WTC11 (cell line): ENCODE data around the gene STAG2. TPM values are rescaled to one million over a fixed set of nuclear protein-coding genes. Genes with fewer than 3 reads are reported as not detected.

ENCODE experiments used
- ATAC-seq: fragments of 200-7000 bp; cut with Tn5 transposase; 2 replicates; pipeline ENCODE4 v1.10.0; 2021; ENCODE audit warnings: mild to moderate bottlenecking, moderate library complexity
- CTCF ChIA-PET: fragments of 300-600 bp; sonication (Branson Sonifier 250); formaldehyde crosslinking; loops from one replicate; lab custom pipeline; 2021; ENCODE audit warnings: antibody characterized with exemption; lab: Charles Lee
- POLR2A ChIA-PET: fragments of 350-600 bp; sonication (Branson Sonifier 250); formaldehyde crosslinking; loops from one replicate; lab custom pipeline; 2021; ENCODE audit warnings: antibody characterized with exemption; lab: Charles Lee
- DNase-seq: peaks from one replicate; pipeline ENCODE4 v3.0.0; 2021; ENCODE audit warnings: low spot score
- H3K27ac Mint-ChIP-seq: 2 replicates; pipeline ENCODE4 v1.8.0; 2021; ENCODE audit warnings: mixed read lengths
- H3K27me3 Mint-ChIP-seq: 2 replicates; pipeline ENCODE4 v1.8.0; 2021; ENCODE audit warnings: low read depth, mild to moderate bottlenecking, moderate library complexity, mixed read lengths
- H3K36me3 Mint-ChIP-seq: 2 replicates; pipeline ENCODE4 v1.8.0; 2021; ENCODE audit warnings: mixed read lengths
- H3K4me1 Mint-ChIP-seq: 2 replicates; pipeline ENCODE4 v1.8.0; 2022; ENCODE audit warnings: mixed read lengths
- H3K4me3 Mint-ChIP-seq: 2 replicates; pipeline ENCODE4 v1.8.0; 2021; ENCODE audit warnings: mild to moderate bottlenecking, moderate library complexity, mixed read lengths
- H3K9me3 Mint-ChIP-seq: 2 replicates; pipeline ENCODE4 v1.8.0; 2021; ENCODE audit warnings: mixed read lengths
- ATF1 ChIP-seq: sonication (generic); formaldehyde crosslinking; IDR thresholded peaks from 2 replicates; pipeline ENCODE4 v1.8.1; 2023; ENCODE audit warnings: mild to moderate bottlenecking, moderate library complexity, missing genetic modification reagents
- GTF2I ChIP-seq: fragments of 250-450 bp; sonication (Bioruptor Pico); conservative IDR thresholded peaks from 2 replicates; pipeline ENCODE4 v1.4.0; 2021; ENCODE audit warnings: mild to moderate bottlenecking
- IRF2 ChIP-seq: sonication (generic); formaldehyde crosslinking; IDR thresholded peaks from 2 replicates; pipeline ENCODE4 v1.8.0; 2022; ENCODE audit warnings: low read depth, missing genetic modification reagents, borderline replicate concordance
- JAZF1 ChIP-seq: fragments of 250-450 bp; sonication (Bioruptor Pico); IDR thresholded peaks from 2 replicates; pipeline ENCODE4 v1.9.0; 2021; ENCODE audit warnings: moderate library complexity, mild to moderate bottlenecking, inconsistent platforms
- KAT7 ChIP-seq: sonication (generic); formaldehyde crosslinking; IDR thresholded peaks from 2 replicates; pipeline ENCODE4 v1.8.1; 2023; ENCODE audit warnings: missing genetic modification reagents, mild to moderate bottlenecking, borderline replicate concordance
- RELA ChIP-seq: sonication (generic); formaldehyde crosslinking; IDR thresholded peaks from 2 replicates; pipeline ENCODE4 v1.8.1; 2022; ENCODE audit warnings: missing genetic modification reagents, mild to moderate bottlenecking, borderline replicate concordance
- SMAD3 ChIP-seq: sonication (generic); formaldehyde crosslinking; IDR thresholded peaks from 2 replicates; pipeline ENCODE4 v1.8.0; 2022; ENCODE audit warnings: missing genetic modification reagents, mild to moderate bottlenecking, borderline replicate concordance
- ZNF121 ChIP-seq: sonication (generic); formaldehyde crosslinking; IDR thresholded peaks from 2 replicates; pipeline ENCODE4 v1.8.0; 2023; ENCODE audit warnings: missing genetic modification reagents
- ZNF138 ChIP-seq: sonication (generic); formaldehyde crosslinking; conservative IDR thresholded peaks from 2 replicates; pipeline ENCODE4 v1.8.1; 2022; ENCODE audit warnings: mild to moderate bottlenecking, moderate library complexity, missing genetic modification reagents
- ZNF423 ChIP-seq: fragments of 250-450 bp; sonication (Bioruptor Pico); IDR thresholded peaks from 2 replicates; pipeline ENCODE4 v2.1.2; 2022; ENCODE audit warnings: mild to moderate bottlenecking, moderate library complexity
- ZNF425 ChIP-seq: fragments of 250-450 bp; sonication (Bioruptor Pico); conservative IDR thresholded peaks from 2 replicates; pipeline ENCODE4 v1.9.0; 2021; ENCODE audit warnings: mild to moderate bottlenecking
- total RNA-seq: library from RNA; stranded (reverse); gene quantifications from 3 replicates; pipeline ENCODE4 v1.2.3, GENCODE V29; 2021
- TF ChIP-seq, protein P1 (sequence below): sonication (generic); formaldehyde crosslinking; IDR thresholded peaks from 2 replicates; pipeline ENCODE4 v1.8.0; 2023; ENCODE audit warnings: missing genetic modification reagents, mild to moderate bottlenecking, borderline replicate concordance
- TF ChIP-seq, protein P2 (sequence below): sonication (generic); formaldehyde crosslinking; IDR thresholded peaks from 2 replicates; pipeline ENCODE4 v1.8.0; 2023; ENCODE audit warnings: mild to moderate bottlenecking, missing genetic modification reagents

The STAG2 gene
- total RNA-seq, 1 experiment from 2014 or later: 70.5 TPM

- H3K27ac Mint-ChIP-seq: no peak overlapping the region; the same call in 1 of the 2 replicates
- H3K27me3 Mint-ChIP-seq: no peaks in the 10 kb centered on the region
- no peak overlapping the region for H3K4me3 Mint-ChIP-seq
- H3K36me3 Mint-ChIP-seq: peaks cover 5% of the 10 kb centered on the region; the same call in 1 of the 2 replicates
- no peaks in the 10 kb centered on the region for H3K9me3 Mint-ChIP-seq
- ChIA-PET CTCF (no interaction called here), POLR2A (interaction anchor here (0.7 kb wide), 1 partner anchor 51 kb away, joined by 3 read pairs; no protein-coding TSS in a partner anchor)
- no peak for ATAC-seq
- DNase-seq: no peak
- peaks cover 44% of the 10 kb centered on the region for H3K4me1 Mint-ChIP-seq
- no peak for TF ChIP-seq ATF1 (CRISPR knock-in tag)
- no peak for TF ChIP-seq ZNF423
- TF ChIP-seq JAZF1 (CRISPR knock-in tag): no peak
- no peak for TF ChIP-seq ZNF138 (CRISPR knock-in tag)
- TF ChIP-seq IRF2 (CRISPR knock-in tag): no peak
- 0 out of 2 replicates have a peak, but pooled peaks have one; percentile 28 for TF ChIP-seq GTF2I
- peak; percentile 59; the same call in 1 of the 2 replicates for TF ChIP-seq ZNF121 (CRISPR knock-in tag)
- no peak for TF ChIP-seq RELA (CRISPR knock-in tag)
- TF ChIP-seq SMAD3: no peak
- TF ChIP-seq, protein P1, sequence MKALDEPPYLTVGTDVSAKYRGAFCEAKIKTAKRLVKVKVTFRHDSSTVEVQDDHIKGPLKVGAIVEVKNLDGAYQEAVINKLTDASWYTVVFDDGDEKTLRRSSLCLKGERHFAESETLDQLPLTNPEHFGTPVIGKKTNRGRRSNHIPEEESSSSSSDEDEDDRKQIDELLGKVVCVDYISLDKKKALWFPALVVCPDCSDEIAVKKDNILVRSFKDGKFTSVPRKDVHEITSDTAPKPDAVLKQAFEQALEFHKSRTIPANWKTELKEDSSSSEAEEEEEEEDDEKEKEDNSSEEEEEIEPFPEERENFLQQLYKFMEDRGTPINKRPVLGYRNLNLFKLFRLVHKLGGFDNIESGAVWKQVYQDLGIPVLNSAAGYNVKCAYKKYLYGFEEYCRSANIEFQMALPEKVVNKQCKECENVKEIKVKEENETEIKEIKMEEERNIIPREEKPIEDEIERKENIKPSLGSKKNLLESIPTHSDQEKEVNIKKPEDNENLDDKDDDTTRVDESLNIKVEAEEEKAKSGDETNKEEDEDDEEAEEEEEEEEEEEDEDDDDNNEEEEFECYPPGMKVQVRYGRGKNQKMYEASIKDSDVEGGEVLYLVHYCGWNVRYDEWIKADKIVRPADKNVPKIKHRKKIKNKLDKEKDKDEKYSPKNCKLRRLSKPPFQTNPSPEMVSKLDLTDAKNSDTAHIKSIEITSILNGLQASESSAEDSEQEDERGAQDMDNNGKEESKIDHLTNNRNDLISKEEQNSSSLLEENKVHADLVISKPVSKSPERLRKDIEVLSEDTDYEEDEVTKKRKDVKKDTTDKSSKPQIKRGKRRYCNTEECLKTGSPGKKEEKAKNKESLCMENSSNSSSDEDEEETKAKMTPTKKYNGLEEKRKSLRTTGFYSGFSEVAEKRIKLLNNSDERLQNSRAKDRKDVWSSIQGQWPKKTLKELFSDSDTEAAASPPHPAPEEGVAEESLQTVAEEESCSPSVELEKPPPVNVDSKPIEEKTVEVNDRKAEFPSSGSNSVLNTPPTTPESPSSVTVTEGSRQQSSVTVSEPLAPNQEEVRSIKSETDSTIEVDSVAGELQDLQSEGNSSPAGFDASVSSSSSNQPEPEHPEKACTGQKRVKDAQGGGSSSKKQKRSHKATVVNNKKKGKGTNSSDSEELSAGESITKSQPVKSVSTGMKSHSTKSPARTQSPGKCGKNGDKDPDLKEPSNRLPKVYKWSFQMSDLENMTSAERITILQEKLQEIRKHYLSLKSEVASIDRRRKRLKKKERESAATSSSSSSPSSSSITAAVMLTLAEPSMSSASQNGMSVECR (CRISPR knock-in tag): no peak
- TF ChIP-seq KAT7 (CRISPR knock-in tag): no peak
Observed at GRCh38 chrX:123965712-123966111, 4.2 kb downstream of the STAG2 start.

- Mint-ChIP-seq H3K4me1 (peaks cover 47% of the 10 kb centered on the region), H3K27ac (no peak overlapping the region), H3K36me3 (peaks cover 4% of the 10 kb centered on the region; the same call in 1 of the 2 replicates), H3K9me3 (no peaks in the 10 kb centered on the region), H3K4me3 (no peak overlapping the region), H3K27me3 (no peaks in the 10 kb centered on the region)
- ChIA-PET POLR2A (no interaction called here), CTCF (no interaction called here)
- ATAC-seq (no peak), DNase-seq (no peak)
- no peak for TF ChIP-seq ZNF425 (CRISPR knock-in tag)
- TF ChIP-seq, protein P2, sequence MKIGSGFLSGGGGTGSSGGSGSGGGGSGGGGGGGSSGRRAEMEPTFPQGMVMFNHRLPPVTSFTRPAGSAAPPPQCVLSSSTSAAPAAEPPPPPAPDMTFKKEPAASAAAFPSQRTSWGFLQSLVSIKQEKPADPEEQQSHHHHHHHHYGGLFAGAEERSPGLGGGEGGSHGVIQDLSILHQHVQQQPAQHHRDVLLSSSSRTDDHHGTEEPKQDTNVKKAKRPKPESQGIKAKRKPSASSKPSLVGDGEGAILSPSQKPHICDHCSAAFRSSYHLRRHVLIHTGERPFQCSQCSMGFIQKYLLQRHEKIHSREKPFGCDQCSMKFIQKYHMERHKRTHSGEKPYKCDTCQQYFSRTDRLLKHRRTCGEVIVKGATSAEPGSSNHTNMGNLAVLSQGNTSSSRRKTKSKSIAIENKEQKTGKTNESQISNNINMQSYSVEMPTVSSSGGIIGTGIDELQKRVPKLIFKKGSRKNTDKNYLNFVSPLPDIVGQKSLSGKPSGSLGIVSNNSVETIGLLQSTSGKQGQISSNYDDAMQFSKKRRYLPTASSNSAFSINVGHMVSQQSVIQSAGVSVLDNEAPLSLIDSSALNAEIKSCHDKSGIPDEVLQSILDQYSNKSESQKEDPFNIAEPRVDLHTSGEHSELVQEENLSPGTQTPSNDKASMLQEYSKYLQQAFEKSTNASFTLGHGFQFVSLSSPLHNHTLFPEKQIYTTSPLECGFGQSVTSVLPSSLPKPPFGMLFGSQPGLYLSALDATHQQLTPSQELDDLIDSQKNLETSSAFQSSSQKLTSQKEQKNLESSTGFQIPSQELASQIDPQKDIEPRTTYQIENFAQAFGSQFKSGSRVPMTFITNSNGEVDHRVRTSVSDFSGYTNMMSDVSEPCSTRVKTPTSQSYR (CRISPR knock-in tag): no peak
Observed at GRCh38 chrX:123967497-123967896, 6.0 kb downstream of the STAG2 start.
